Stimulated activated CD8-positive, alpha-beta memory T cell treated with anti-CD3 and anti-CD28 coated beads, Interleukin-4, amount 100 ng/mL, for 1 hour (primary cell): ENCODE results near the gene ZNF772.
"Not testable (repeated sequence)": the region's sequence is repeated elsewhere in the genome, so short reads cannot be mapped to it uniquely, and the experiment has no call there.

ENCODE experiments used
- DNase-seq, 2 donors: peaks; one replicate each; pipeline ENCODE4 v3.0.0-alpha.2; 2020; ENCODE audit warnings: low read depth in 2 of 2, low spot score in 1 of 2

ZNF772 gene

GRCh38 chr19:57477191-57478008, at the start of gene ZNF772:
ZNF772 (minus strand) TSS chr19:57477566; CDS start chr19:57477309, 257 bp downstream.
- DNase-seq, result peak; percentile 61 to 72

- not testable (repeated sequence) for DNase-seq
Measured at GRCh38 chr19:57518021-57518420, 40.7 kb upstream of the ZNF772 start.

DNA sequence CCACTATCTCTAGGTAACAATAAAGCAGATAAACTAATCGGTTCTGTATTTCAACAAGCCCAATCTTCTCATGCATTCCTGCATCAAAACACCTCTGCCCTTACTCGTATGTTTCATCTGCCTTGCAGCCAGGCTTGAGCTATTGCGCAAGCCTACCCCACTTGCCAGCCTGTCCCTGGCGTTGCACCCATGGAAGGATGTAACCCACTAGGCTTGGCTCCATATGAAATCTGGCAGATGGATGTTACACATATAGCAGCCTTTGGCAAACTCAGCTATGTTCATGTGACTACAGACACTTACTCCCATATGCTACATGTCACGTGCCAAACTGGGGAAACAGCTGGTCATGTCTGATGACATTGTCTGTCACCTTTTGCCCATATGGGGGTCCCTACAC, 37.9 kb upstream of the ZNF772 start:
- DNase-seq, result no peak

DNA sequence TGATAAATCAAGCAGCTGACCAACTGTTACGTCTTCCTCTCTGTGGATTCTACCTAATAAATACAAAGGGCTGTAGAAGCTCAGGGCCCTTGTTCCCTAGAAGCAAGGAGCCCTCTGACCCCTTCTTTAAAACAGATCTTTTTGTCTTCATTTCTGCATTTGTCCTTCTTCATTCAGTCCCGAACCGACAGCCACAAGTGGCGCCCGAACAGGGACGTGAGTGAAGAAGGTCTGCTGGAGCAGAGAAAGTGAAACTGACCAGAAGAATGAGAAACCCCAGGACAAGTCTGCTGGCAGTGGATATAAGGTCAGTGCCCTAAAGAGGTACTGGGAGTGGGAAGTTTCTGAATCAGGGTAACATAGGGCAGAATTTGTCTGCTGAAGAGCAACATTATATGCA, 35.5 kb upstream of the ZNF772 start:
- DNase-seq, result no peak

- no peak for DNase-seq
Measured at GRCh38 chr19:57511484-57511883, 34.1 kb upstream of the ZNF772 start.

GRCh38 chr19:57506163-57506562, 28.8 kb upstream of the ZNF772 start:
- DNase-seq, result no peak

DNA sequence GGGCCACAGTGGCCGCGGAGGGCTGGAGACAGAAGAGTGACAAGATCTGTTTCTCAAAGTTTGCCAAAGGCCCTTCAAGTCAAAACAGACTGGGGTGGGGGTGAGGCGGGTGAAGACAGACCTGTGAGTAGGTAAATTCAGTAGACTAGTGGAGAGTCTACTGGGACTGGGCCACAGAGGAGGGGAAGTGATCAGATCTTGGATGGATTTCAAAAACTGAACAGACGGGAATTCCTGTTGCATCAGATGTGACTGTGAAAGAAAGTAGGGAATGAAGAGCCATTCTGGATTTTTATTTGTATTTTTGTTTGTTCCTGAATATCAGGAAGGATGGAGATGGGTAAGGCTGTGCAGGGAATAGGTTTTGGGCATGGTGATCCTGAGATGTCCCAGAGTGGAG, 23.0 kb upstream of the ZNF772 start:
- DNase-seq, result not testable (repeated sequence)

DNA sequence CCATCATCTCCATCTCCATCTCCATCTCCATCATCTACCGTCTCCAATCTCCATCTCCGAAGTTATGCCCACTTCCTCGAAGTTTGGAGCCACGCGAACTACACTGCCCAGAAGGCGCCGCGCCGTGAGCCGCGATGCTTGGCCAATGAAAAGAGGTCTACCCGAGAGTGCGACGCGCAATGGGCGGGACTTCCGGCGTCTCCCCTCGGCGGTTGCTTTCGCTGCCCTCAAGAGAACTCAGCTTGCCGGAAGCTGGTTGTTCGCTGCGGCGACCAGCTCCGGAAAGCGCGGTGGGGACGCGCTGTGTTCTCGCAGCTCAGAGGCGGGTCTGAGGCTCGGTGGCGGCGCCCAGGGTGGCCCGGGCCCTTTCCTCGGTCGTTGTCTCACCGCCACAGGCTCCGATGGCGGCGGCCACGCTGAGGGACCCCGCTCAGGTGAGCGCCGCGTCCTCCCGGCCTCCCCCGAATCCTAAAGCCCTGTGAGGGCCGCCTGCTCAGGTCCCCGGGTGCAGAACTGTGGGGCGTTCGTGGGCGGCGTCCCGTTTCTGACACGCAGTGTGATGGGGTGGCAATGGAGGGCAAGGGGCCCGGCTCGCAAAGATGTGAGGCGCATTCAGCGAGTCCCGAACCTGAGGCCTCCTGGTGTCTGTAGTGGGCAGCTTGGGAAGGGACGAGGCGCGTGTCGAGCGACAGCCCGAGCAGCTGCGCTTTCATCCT, 22.5 kb upstream of the ZNF772 start, which contains the start of gene ZNF773:
Gene ZNF773 (plus strand): TSS at position 259 of the 716 bp plus-strand sequence. CDS start 143 bp downstream, at position 402.
- DNase-seq, result peak; percentile 93

DNA sequence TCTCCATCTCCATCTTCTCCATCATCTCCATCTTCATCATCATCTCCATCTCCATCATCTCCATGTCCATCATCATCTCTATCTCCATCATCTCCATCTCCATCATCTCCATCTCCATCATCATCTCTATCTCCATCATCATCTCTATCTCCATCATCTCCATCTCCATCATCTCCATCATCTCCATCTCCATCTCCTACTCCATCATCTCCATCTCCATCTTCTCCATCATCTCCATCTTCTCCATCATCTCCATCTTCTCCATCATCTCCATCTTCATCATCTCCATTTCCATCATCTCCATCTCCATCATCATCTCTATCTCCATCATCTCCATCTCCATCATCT, 21.9 kb upstream of the ZNF772 start:
- DNase-seq, result not testable (repeated sequence)

- DNase-seq, result not testable (repeated sequence)
Measured at GRCh38 chr19:57488299-57488644, 10.9 kb upstream of the ZNF772 start.

GRCh38 chr19:57487477-57488298, 10.3 kb upstream of the ZNF772 start, which contains the start of gene ZNF419:
ZNF419 (plus strand) TSS chr19:57487750; CDS start chr19:57487951, 201 bp downstream.
- DNase-seq, result peak; percentile 88 to 93

DNA sequence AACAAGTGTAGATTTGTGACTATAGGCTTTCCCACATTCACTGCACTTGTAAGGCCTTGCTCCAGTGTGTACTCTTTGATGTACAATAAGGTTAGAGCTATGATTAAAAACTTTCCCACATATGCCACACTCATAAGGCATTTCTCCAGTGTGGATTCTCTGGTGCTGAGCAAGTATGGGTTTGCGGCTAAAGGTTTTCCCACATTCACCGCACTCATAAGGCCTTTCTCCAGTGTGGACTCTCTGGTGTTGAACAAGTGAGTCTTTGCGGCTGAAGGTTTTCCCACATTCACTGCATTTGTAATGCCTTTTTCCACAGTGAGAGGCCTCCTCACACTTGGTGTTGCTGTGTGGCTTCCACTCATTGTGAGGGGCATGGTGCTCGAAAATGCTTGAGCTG, 3.7 kb downstream of the ZNF772 start:
- DNase-seq, result no peak

GRCh38 chr19:57466489-57466888, 10.9 kb downstream of the ZNF772 start:
- no peak for DNase-seq

DNA sequence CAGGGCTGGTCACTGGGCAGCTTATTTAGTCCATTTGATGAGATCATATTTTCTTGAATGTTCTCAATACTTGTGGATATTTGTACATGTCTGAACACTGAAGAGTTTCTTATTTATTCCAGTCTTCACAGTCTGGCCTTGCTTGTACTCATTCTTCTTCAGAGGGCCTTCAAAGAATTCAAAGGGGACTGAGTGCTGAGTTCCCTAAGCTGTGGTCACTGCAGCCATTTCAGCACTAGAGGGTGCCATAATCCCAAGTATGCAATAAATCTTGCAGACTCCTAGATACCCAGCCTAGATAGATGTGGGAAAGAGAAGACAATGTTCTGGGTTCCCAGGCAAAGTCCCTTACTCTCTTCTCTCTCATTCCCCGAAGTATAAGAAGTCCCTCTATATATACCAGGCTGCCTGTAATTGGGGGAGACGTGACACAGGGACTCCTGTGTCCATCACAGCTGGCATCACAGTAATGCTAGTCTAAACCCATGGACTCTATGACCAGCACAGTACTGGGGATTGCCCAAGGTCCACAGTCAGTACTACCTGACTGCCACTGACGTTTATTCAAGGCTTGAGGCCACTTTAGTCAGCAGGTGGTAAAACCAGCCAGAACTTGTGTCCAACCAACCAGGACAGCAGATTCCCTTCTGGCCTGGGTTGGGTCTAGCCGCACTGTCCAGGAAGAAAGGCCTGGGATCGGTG, 11.5 kb downstream of the ZNF772 start:
- DNase-seq, result no peak

DNA sequence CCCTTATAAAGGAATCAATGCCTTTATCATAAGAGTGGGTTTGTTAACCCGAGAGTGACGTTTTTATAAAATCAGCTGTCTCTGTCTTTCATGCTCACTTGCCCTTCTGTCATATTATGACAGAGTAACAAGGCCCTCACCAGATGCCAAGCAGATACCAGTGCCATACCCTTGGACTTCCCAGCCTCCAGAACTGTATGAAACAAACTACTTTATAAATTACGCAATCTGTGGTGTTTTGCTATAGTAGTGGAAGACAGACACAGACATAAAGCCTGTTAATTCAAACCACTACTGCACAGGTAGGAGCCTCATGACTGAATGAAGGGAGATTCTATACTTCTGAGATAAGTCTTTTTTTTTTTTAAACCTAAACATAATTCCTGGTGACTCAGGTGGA, 25.1 kb downstream of the ZNF772 start:
- DNase-seq, result no peak

DNA sequence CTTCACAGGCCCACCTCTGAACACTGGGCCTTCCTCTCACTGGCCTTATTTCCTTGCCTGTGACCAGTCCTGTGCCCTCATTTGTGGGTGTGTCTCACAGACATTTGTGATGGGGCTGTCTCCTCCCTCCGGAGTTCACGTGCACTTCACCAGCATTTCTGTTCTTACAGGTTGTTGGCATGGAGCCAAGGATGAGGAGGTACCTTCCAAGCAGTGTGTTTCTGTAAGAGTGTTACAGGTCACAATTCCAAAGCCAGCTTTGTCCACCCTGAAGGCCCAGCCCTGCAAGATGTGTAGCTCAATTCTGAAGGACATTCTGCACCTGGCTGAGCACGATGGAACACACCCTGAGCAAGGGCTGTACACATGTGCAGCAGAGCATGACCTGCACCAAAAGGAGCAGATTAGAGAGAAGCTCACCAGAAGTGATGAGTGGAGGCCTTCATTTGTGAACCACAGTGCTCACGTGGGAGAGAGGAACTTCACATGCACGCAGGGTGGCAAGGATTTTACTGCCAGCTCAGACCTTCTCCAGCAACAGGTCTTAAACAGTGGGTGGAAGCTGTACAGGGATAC, 34.2 kb downstream of the ZNF772 start:
- DNase-seq, result no peak

DNA sequence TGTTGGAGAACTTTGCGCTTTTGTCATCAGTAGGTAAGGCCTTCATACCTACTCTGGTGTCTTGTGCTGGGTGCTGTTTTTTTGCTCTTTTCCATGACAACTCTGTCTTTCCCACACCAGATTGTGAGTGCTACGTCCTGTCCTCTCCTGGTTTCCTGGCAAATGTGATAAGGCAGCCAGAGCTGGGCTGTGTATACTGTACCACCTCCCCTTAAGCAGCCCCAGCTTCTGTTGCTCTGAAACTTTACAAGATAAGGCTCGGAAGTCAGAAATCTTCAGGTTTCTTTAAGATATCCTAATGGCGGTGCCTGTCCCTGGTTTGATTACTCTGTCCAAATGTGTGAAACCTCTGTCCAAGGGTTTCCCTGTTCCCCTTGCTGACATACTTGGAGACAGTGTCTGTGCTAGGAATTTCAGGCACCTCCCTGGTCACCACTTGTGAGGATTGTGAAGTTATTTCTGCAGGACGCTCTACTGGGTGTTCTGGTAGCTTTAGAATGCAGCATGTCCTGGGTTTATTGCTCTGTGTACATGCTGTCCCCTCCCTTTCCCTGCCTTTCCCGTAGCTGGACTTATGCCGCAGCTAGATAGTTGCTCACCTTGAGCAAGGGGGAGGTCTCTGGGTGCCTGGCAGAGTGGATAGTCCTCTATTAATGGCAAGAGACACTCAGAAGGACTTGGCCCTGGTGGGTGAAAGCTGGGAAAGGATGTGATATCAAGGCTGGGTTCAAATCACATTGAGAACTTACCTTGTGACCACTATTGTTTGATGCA, 35.2 kb downstream of the ZNF772 start:
- DNase-seq, result no peak

- DNase-seq, result no peak
Measured at GRCh38 chr19:57438925-57439324, 38.4 kb downstream of the ZNF772 start.

GRCh38 chr19:57437931-57438330, 39.4 kb downstream of the ZNF772 start:
- no peak for DNase-seq

GRCh38 chr19:57436417-57436816, 40.9 kb downstream of the ZNF772 start:
- no peak for DNase-seq
